GM19239 (cell line): Measurements from ENCODE around the gene BOK.

ENCODE experiments used
- DNase-seq: peaks from one replicate; pipeline ENCODE4 v3.0.0; 2011; ENCODE audit warnings: low spot score; ENCODE audit not compliant: insufficient read length
- FAIRE-seq: peaks from 2 replicates; lab custom pipeline; 2011; peaks lifted over from hg19 to GRCh38; lab: Jason Lieb, UNC

Gene BOK

GRCh38 chr2:241617431-241618154 is 59.0 kb downstream of the BOK start:
- FAIRE-seq = peak; percentile 96
- DNase-seq = peak; percentile 66

GRCh38 chr2:241618296-241618805 is 59.8 kb downstream of the BOK start:
- DNase-seq = no peak
- FAIRE-seq = no peak

GRCh38 chr2:241618829-241619228 is 60.3 kb downstream of the BOK start:
- FAIRE-seq = no peak
- no peak for DNase-seq

- DNase-seq (no peak), FAIRE-seq (no peak)
Observed at GRCh38 chr2:241619597-241620418, 61.3 kb downstream of the BOK start.

- no peak for DNase-seq
- no peak for FAIRE-seq
Observed at GRCh38 chr2:241620419-241620769, 61.8 kb downstream of the BOK start.
